ENCODE results near the gene APBB3.

Gene APBB3

DNA sequence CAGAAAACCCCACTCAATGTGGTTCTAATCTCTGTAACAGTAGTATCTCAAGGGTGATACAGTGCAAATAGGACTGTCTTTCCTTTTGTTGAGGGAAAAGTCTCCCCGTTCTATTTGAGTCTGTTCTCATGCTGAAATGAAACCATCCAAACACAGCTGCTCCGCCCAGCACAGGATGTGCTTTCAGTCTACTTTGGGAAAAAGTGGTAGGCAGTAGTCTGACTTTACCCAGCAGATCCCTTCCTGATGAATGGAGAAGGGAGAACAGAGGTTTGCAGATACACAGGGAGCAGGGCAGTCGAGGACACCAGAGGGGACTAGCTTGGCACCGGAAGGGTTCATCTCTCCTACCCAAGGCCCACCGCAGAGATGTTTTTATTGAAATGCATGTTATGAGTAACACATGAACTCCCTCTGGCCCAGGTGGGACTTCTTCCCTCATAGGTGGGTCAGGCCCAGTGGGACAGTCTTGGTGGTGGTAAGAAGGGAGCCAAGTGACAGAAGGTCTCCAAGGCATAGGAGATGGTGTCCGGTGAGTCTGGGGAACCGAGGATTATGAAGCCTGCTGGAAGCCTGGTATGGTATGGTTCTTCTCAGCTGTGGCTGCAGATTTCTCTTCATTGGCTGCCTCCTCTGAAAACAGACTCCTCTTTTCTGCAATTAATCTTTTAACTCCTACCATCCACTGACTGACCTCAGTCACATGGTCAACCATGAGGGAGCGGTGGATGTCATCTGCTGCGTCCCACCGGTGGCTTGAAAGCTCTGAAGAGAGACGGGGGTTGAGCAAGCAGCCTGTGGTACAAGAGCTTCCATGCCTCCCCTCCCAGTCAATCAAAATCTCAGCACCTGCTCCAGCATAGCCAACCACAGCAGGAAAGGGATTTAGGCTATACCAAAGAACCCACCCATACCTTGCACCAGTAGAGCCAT, 14.0 kb downstream of the APBB3 start:
- no peaks in the 10 kb centered on the region for H3K27me3 Mint-ChIP-seq
- no peaks in the 10 kb centered on the region for H3K9me3 Mint-ChIP-seq
- H3K4me3 Mint-ChIP-seq, result no peak overlapping the region
- H3K4me1 Mint-ChIP-seq, result peaks cover 63% of the 10 kb centered on the region
- peaks cover 56% of the 10 kb centered on the region for H3K36me3 Mint-ChIP-seq
- peak overlapping the region; percentile 75 for H3K27ac Mint-ChIP-seq
- ATAC-seq, result no peak

DNA sequence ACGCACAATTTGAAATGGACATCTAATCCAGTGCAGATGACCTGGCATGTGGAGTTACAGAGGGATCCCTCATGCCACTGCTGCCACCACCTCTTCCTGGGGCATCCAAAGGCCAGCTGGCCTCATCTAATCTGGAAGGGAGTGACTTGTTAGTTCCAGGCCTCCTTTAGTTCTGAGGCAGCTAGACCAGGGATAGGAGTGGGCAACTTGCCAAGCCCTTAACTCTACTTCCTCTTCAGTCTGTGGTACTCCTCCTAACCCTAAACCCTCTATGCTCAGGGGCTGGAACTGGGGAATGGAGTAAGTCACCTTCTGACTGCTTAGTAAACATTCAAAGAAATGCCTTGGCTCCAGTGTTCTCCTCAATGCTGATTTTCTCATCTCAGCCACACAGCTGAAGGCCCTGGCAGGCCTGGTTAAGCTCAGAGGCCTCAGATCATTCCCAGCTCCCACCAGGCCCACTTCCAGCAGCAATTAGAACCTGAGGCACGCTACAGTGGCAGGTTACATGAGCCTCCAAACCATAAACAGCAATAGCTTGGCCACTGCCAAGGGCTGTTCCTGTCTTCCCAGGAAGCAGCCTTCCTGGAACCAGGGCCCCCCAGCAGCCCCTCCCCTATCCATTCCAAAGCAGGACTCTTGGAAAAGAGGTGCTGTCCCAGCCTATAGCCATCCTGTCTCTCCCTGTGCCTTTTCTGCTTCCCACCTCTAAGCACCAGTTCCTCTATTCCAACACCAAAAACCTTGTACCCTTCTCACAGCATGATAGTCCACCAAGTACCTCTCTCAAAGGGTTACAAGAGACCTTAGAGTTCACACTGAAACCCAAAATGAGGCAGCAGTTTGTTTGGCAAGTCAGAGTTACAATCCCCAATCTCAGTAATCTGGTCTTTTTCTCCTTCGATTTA, 14.9 kb downstream of the APBB3 start:
- Mint-ChIP-seq H3K9me3 (no peaks in the 10 kb centered on the region), H3K27ac (peak overlapping the region; percentile 75), H3K27me3 (no peaks in the 10 kb centered on the region), H3K36me3 (peaks cover 57% of the 10 kb centered on the region), H3K4me1 (peaks cover 53% of the 10 kb centered on the region), H3K4me3 (no peak overlapping the region)
- ATAC-seq, result no peak

- no peak for ATAC-seq
- Mint-ChIP-seq H3K9me3 (no peaks in the 10 kb centered on the region), H3K27me3 (no peaks in the 10 kb centered on the region), H3K4me3 (no peak overlapping the region), H3K4me1 (peaks cover 46% of the 10 kb centered on the region), H3K27ac (peak overlapping the region; percentile 75), H3K36me3 (peaks cover 54% of the 10 kb centered on the region)
Observed at GRCh38 chr5:140548791-140549190, 15.6 kb downstream of the APBB3 start.

- Mint-ChIP-seq H3K4me1 (peaks cover 41% of the 10 kb centered on the region), H3K27ac (peak overlapping the region; percentile 75), H3K4me3 (peak overlapping the region; percentile 70), H3K9me3 (no peaks in the 10 kb centered on the region), H3K27me3 (no peaks in the 10 kb centered on the region), H3K36me3 (peaks cover 49% of the 10 kb centered on the region)
- ATAC-seq, result no peak
Observed at GRCh38 chr5:140548300-140548688, 16.1 kb downstream of the APBB3 start.

- H3K4me1 Mint-ChIP-seq, result peaks cover 36% of the 10 kb centered on the region
- ATAC-seq, result peak; percentile 98
- H3K9me3 Mint-ChIP-seq, result no peaks in the 10 kb centered on the region
- no peaks in the 10 kb centered on the region for H3K27me3 Mint-ChIP-seq
- peak within 1 kb of the TSS; percentile 75 for H3K27ac Mint-ChIP-seq
- H3K36me3 Mint-ChIP-seq, result peaks cover 43% of the 10 kb centered on the region
- H3K4me3 Mint-ChIP-seq, result peak within 1 kb of the TSS; percentile 70
Observed at GRCh38 chr5:140547508-140548299, 16.7 kb downstream of the APBB3 start, which contains the start of gene EIF4EBP3. EIF4EBP3 (plus strand) TSS chr5:140547662; CDS start chr5:140547738, 76 bp downstream.

GRCh38 chr5:140546851-140547507, 17.4 kb downstream of the APBB3 start:
- ATAC-seq, result no peak
- no peaks in the 10 kb centered on the region for H3K9me3 Mint-ChIP-seq
- H3K36me3 Mint-ChIP-seq, result peaks cover 47% of the 10 kb centered on the region
- peaks cover 35% of the 10 kb centered on the region for H3K4me1 Mint-ChIP-seq
- H3K27me3 Mint-ChIP-seq, result no peaks in the 10 kb centered on the region
- H3K27ac Mint-ChIP-seq, result peak overlapping the region; percentile 75
- peak overlapping the region; percentile 70 for H3K4me3 Mint-ChIP-seq

DNA sequence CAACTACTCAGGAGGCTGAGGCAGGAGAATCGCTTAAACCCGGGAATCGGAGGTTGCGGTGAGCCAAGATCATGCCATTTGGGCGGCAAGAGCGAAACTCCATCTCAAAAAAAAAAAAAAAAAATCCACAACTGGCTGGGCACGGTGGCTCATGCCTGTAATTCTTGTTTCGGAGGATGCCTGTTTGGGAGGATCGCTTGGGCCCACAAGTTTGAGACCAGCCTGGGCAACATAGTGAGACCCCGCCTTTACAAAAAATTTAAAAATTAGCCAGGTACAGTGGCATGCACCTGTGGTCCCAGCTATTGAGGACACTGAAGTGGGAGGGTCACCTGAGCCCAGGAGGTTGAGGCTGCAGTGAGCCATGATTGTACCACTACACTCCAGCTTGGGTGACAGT, 18.8 kb downstream of the APBB3 start:
- H3K4me3 Mint-ChIP-seq, result no peak overlapping the region
- H3K27me3 Mint-ChIP-seq, result no peaks in the 10 kb centered on the region
- H3K27ac Mint-ChIP-seq, result no peak overlapping the region
- H3K36me3 Mint-ChIP-seq, result peaks cover 46% of the 10 kb centered on the region
- no peak for ATAC-seq
- H3K4me1 Mint-ChIP-seq, result peaks cover 35% of the 10 kb centered on the region
- H3K9me3 Mint-ChIP-seq, result no peaks in the 10 kb centered on the region

DNA sequence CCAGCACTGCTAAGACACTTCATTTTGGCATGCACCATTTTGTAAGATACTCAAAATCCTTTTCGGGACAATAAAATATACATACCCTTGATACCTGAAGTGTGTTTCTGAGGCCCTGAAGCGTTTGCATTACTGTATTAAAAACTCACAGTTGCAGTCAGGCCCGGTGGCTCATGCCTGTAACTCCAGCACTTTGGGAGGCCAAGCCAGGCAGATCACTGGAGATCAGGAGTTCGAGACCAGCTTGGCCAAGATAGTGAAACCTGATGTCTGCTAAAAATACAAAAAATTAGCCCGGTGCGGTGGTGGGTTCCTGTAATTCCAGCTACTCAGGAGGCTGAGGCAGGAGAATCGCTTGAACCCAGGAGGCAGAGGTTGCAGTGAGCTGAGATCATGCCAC, 19.4 kb downstream of the APBB3 start:
- Mint-ChIP-seq H3K36me3 (peaks cover 45% of the 10 kb centered on the region), H3K27me3 (no peaks in the 10 kb centered on the region), H3K9me3 (no peaks in the 10 kb centered on the region), H3K4me3 (no peak overlapping the region), H3K4me1 (peaks cover 33% of the 10 kb centered on the region), H3K27ac (no peak overlapping the region)
- no peak for ATAC-seq

DNA sequence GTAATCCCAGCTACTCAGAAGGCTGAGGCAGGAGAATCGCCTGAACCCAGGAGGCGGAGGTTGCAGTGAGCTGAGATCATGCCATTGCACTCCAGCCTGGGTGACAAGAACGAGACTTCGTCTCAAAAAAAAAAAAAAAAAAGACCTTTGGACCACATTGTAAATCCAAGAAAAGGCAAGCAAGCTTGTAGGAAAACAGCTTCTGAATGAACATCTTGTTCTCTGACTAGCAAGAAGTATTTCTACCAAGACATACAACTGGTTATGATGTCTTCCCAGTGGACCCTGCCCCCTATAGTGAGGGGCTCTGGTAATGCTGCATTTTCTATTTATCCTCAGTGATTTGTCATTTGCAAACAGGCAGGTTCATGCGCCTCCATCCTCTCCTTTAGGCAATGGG, 21.4 kb downstream of the APBB3 start:
- no peaks in the 10 kb centered on the region for H3K9me3 Mint-ChIP-seq
- ATAC-seq, result no peak
- H3K27me3 Mint-ChIP-seq, result no peaks in the 10 kb centered on the region
- H3K4me3 Mint-ChIP-seq, result no peak overlapping the region
- peaks cover 13% of the 10 kb centered on the region for H3K4me1 Mint-ChIP-seq
- no peak overlapping the region for H3K27ac Mint-ChIP-seq
- H3K36me3 Mint-ChIP-seq, result peaks cover 37% of the 10 kb centered on the region

GRCh38 chr5:140540227-140540626, 24.2 kb downstream of the APBB3 start:
- no peaks in the 10 kb centered on the region for H3K27me3 Mint-ChIP-seq
- no peak overlapping the region for H3K27ac Mint-ChIP-seq
- ATAC-seq, result no peak
- H3K4me1 Mint-ChIP-seq, result peaks cover 2% of the 10 kb centered on the region
- no peak overlapping the region for H3K4me3 Mint-ChIP-seq
- peaks cover 42% of the 10 kb centered on the region for H3K36me3 Mint-ChIP-seq
- H3K9me3 Mint-ChIP-seq, result no peaks in the 10 kb centered on the region

DNA sequence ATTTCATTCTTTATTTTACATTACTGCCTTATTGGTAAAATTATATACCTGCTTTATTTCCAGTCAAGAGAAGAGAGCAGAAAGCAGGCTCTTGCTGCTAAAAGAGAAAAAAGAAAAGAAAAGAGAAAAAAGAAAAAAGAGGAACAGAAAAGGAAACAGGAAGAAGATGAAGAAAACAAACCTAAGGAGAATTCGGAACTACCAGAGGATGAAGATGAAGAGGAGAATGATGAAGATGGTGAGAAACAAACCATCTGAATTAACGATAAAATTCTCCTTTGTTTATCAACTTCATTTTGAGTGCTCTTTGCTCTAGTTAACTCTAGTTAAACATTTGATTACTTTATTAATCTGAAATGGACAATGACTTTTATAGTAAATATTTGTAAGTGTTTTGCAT, 40.4 kb downstream of the APBB3 start:
- no peak for ATAC-seq
- Mint-ChIP-seq H3K9me3 (no peaks in the 10 kb centered on the region), H3K4me1 (peaks cover 13% of the 10 kb centered on the region), H3K27me3 (no peaks in the 10 kb centered on the region), H3K4me3 (no peak overlapping the region), H3K36me3 (peaks cover 59% of the 10 kb centered on the region), H3K27ac (peak overlapping the region; percentile 86)

DNA sequence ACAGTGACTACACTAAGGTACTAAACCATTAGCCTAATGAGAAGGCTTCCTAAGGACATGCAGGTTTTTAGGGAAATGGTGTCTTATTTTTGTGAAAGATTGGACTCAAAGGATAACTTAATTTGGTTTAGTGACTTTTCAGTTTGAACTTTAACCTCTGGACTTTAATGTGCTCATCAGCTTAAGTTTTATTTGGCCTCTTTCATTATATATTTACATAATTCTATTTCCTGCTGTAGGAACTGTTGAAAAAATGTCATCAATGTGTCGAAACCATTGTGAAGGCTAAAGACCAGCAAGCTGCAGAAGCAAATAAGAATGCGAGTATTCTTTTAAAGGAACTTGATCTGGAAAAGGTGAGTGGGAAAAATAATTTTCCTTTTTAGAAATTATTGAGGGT, 51.3 kb downstream of the APBB3 start:
- no peak overlapping the region for H3K27ac Mint-ChIP-seq
- no peak for ATAC-seq
- no peak overlapping the region for H3K4me3 Mint-ChIP-seq
- no peaks in the 10 kb centered on the region for H3K27me3 Mint-ChIP-seq
- no peaks in the 10 kb centered on the region for H3K4me1 Mint-ChIP-seq
- peaks cover 53% of the 10 kb centered on the region for H3K36me3 Mint-ChIP-seq
- H3K9me3 Mint-ChIP-seq, result no peaks in the 10 kb centered on the region

GRCh38 chr5:140509898-140510297, 54.5 kb downstream of the APBB3 start:
- no peaks in the 10 kb centered on the region for H3K27me3 Mint-ChIP-seq
- no peak overlapping the region for H3K27ac Mint-ChIP-seq
- no peaks in the 10 kb centered on the region for H3K9me3 Mint-ChIP-seq
- H3K36me3 Mint-ChIP-seq, result peaks cover 56% of the 10 kb centered on the region
- H3K4me3 Mint-ChIP-seq, result no peak overlapping the region
- H3K4me1 Mint-ChIP-seq, result no peaks in the 10 kb centered on the region
- ATAC-seq, result no peak
